GM19043 (cell line): Measurements from ENCODE around the gene PSEN1.

ENCODE experiments used
- ATAC-seq: cut with Tn5 transposase; IDR thresholded peaks from one replicate; pipeline ENCODE4 v1.9.1; 2021; ENCODE audit warnings: low read depth; ENCODE audit not compliant: unreplicated experiment

Gene PSEN1

GRCh38 chr14:73264885-73265720 lies 128.8 kb downstream of the PSEN1 start:
- no peak for ATAC-seq

- no peak for ATAC-seq
Observed at GRCh38 chr14:73265721-73266046, 129.4 kb downstream of the PSEN1 start.

GRCh38 chr14:73266317-73266716 lies 130.0 kb downstream of the PSEN1 start:
- no peak for ATAC-seq

- no peak for ATAC-seq
Observed at GRCh38 chr14:73267474-73267873, 131.2 kb downstream of the PSEN1 start.

- ATAC-seq, result peak; percentile 66
Observed at GRCh38 chr14:73269729-73270531, 133.6 kb downstream of the PSEN1 start.

- no peak for ATAC-seq
Observed at GRCh38 chr14:73272393-73272792, 136.1 kb downstream of the PSEN1 start.
